DND-41 (cell line): ENCODE results near the gene PPP6R1.

Experiments
- ATAC-seq: fragments of 200-7000 bp; cut with Tn5 transposase; 3 replicates; pipeline ENCODE4 v1.9.1; 2021; ENCODE audit warnings: low read depth; ENCODE audit not compliant: insufficient read depth
- DNase-seq: peaks from one replicate; pipeline ENCODE4 v3.0.0-alpha.2; 2020
- H2AFZ ChIP-seq: 2 replicates; pipeline ENCODE4 v1.6.0; 2012; ENCODE audit warnings: low read depth, low read length
- H3K27ac ChIP-seq: 2 replicates; pipeline ENCODE4 v1.5.1; 2012; ENCODE audit warnings: low read length, inconsistent platforms
- H3K27me3 ChIP-seq: fragments of 200-600 bp; sonication (generic); 2 replicates; pipeline ENCODE4 v1.6.0; 2012; ENCODE audit warnings: low read length, mild to moderate bottlenecking, inconsistent platforms; ENCODE audit not compliant: insufficient read depth, poor library complexity
- H3K36me3 ChIP-seq: 2 replicates; pipeline ENCODE4 v1.5.1; 2012; ENCODE audit warnings: low read length, inconsistent platforms; ENCODE audit not compliant: insufficient read depth
- H3K4me1 ChIP-seq: 2 replicates; pipeline ENCODE4 v1.5.1; 2012; ENCODE audit warnings: mild to moderate bottlenecking, low read length; ENCODE audit not compliant: insufficient read depth
- H3K4me2 ChIP-seq: 2 replicates; pipeline ENCODE4 v1.6.0; 2012; ENCODE audit warnings: mild to moderate bottlenecking, moderate library complexity, low read length, inconsistent platforms; ENCODE audit not compliant: insufficient read depth
- H3K4me3 ChIP-seq, 2 experiments: fragments of 200-600 bp in 1 of 2; shearing (Covaris generic) in 1 of 2; 2 replicates each; pipeline ENCODE4 v1.5.1; 2012 to 2016; ENCODE audit warnings: inconsistent platforms in 2 of 2, low read length in 2 of 2, mild to moderate bottlenecking in 2 of 2, low read depth in 1 of 2, moderate library complexity in 1 of 2
- H3K79me2 ChIP-seq: 2 replicates; pipeline ENCODE4 v1.6.0; 2012; ENCODE audit warnings: low read length, inconsistent platforms; ENCODE audit not compliant: insufficient read depth
- H3K9ac ChIP-seq: 2 replicates; pipeline ENCODE4 v1.6.0; 2012; ENCODE audit warnings: low read depth, mild to moderate bottlenecking, inconsistent platforms, low read length, moderate library complexity
- H3K9me3 ChIP-seq: 2 replicates; pipeline ENCODE4 v1.5.1; 2012; ENCODE audit warnings: low read length, moderate library complexity, mild to moderate bottlenecking, inconsistent platforms; ENCODE audit not compliant: insufficient read depth, severe bottlenecking
- H4K20me1 ChIP-seq: 2 replicates; pipeline ENCODE4 v1.6.0; 2012; ENCODE audit warnings: low read length; ENCODE audit not compliant: insufficient read depth
- EZH2 ChIP-seq: IDR thresholded peaks from 3 replicates; pipeline ENCODE4 v1.6.1; 2012; ENCODE audit warnings: borderline replicate concordance, low read depth, mild to moderate bottlenecking, moderate library complexity, low read length, inconsistent platforms; ENCODE audit not compliant: severe bottlenecking
- TF ChIP-seq, protein P1 (sequence below): IDR thresholded peaks from 2 replicates; pipeline ENCODE4 v1.5.1; 2012; ENCODE audit warnings: borderline replicate concordance, low read length, moderate library complexity, mild to moderate bottlenecking; ENCODE audit not compliant: poor library complexity, severe bottlenecking; ENCODE audit errors: extremely low read depth

Gene PPP6R1

GRCh38 chr19:55277494-55277893 lies 18.7 kb upstream of the PPP6R1 start:
- ATAC-seq (no peak), DNase-seq (no peak)
- peaks cover 16% of the 10 kb centered on the region for H3K79me2 ChIP-seq
- H3K4me2 ChIP-seq, result no peak overlapping the region
- TF ChIP-seq, protein P1, sequence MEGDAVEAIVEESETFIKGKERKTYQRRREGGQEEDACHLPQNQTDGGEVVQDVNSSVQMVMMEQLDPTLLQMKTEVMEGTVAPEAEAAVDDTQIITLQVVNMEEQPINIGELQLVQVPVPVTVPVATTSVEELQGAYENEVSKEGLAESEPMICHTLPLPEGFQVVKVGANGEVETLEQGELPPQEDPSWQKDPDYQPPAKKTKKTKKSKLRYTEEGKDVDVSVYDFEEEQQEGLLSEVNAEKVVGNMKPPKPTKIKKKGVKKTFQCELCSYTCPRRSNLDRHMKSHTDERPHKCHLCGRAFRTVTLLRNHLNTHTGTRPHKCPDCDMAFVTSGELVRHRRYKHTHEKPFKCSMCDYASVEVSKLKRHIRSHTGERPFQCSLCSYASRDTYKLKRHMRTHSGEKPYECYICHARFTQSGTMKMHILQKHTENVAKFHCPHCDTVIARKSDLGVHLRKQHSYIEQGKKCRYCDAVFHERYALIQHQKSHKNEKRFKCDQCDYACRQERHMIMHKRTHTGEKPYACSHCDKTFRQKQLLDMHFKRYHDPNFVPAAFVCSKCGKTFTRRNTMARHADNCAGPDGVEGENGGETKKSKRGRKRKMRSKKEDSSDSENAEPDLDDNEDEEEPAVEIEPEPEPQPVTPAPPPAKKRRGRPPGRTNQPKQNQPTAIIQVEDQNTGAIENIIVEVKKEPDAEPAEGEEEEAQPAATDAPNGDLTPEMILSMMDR, result no peak
- no peak for TF ChIP-seq EZH2
- H3K36me3 ChIP-seq, result peaks cover 48% of the 10 kb centered on the region
- no peak overlapping the region for H3K27ac ChIP-seq
- no peak overlapping the region for H3K9ac ChIP-seq
- H4K20me1 ChIP-seq, result no peaks in the 10 kb centered on the region
- H3K4me3 ChIP-seq, result no peak overlapping the region
- peaks cover 21% of the 10 kb centered on the region for H3K4me1 ChIP-seq
- H2AFZ ChIP-seq, result no peak overlapping the region
- H3K27me3 ChIP-seq, result no peaks in the 10 kb centered on the region
- H3K9me3 ChIP-seq, result no peaks in the 10 kb centered on the region

GRCh38 chr19:55276720-55277430 lies 18.1 kb upstream of the PPP6R1 start:
- Histone ChIP-seq H3K27me3 (no peaks in the 10 kb centered on the region), H3K9ac (no peak overlapping the region), H3K79me2 (peaks cover 16% of the 10 kb centered on the region), H3K9me3 (no peaks in the 10 kb centered on the region), H3K4me1 (peaks cover 21% of the 10 kb centered on the region), H3K27ac (no peak overlapping the region), H3K36me3 (peaks cover 52% of the 10 kb centered on the region), H3K4me3 (no peak overlapping the region), H4K20me1 (no peaks in the 10 kb centered on the region), H2AFZ (no peak overlapping the region), H3K4me2 (no peak overlapping the region)
- DNase-seq (no peak), ATAC-seq (no peak)
- TF ChIP-seq, protein P1, result no peak
- TF ChIP-seq EZH2, result no peak

- H3K4me3 ChIP-seq, result no peak overlapping the region
- no peak for DNase-seq
- H3K4me2 ChIP-seq, result no peak overlapping the region
- peaks cover 16% of the 10 kb centered on the region for H3K79me2 ChIP-seq
- no peak for TF ChIP-seq EZH2
- TF ChIP-seq, protein P1, result no peak
- H3K27me3 ChIP-seq, result no peaks in the 10 kb centered on the region
- H3K9ac ChIP-seq, result no peak overlapping the region
- H3K4me1 ChIP-seq, result peaks cover 21% of the 10 kb centered on the region
- H4K20me1 ChIP-seq, result peaks cover 2% of the 10 kb centered on the region; the same call in 1 of the 2 replicates
- H2AFZ ChIP-seq, result no peak overlapping the region
- H3K36me3 ChIP-seq, result peaks cover 60% of the 10 kb centered on the region
- H3K9me3 ChIP-seq, result no peaks in the 10 kb centered on the region
- ATAC-seq, result no peak
- no peak overlapping the region for H3K27ac ChIP-seq
Measured at GRCh38 chr19:55275851-55276719, 17.3 kb upstream of the PPP6R1 start.
